GM12872 (cell line): Measurements from ENCODE around the gene PRKG1.

Experiments used
- CTCF ChIP-seq: IDR thresholded peaks from 3 replicates; pipeline ENCODE4 v1.5.1; 2011; ENCODE audit warnings: low read depth, mild to moderate bottlenecking, low read length, moderate library complexity; ENCODE audit not compliant: insufficient read depth

Gene PRKG1

GRCh38 chr10:52108236-52108635, 1033.9 kb downstream of the PRKG1 start:
- no peak for TF ChIP-seq CTCF

GRCh38 chr10:52110576-52110975, 1036.3 kb downstream of the PRKG1 start:
- TF ChIP-seq CTCF = no peak

GRCh38 chr10:52111101-52111891, 1037.0 kb downstream of the PRKG1 start:
- TF ChIP-seq CTCF = no peak

- no peak for TF ChIP-seq CTCF
These were observed 1041.5 kb downstream of the PRKG1 start for GRCh38 chr10:52115823-52116222.

GRCh38 chr10:52119507-52119906, 1045.2 kb downstream of the PRKG1 start:
- TF ChIP-seq CTCF = no peak

- TF ChIP-seq CTCF = no peak
These were observed 1047.4 kb downstream of the PRKG1 start for GRCh38 chr10:52121688-52122087.

- TF ChIP-seq CTCF = no peak
These were observed 1053.9 kb downstream of the PRKG1 start for GRCh38 chr10:52128056-52128683.
